HG03558 (cell line): ENCODE data around the gene NR3C1.

Experiments used
- ATAC-seq: cut with Tn5 transposase; IDR thresholded peaks from one replicate; pipeline ENCODE4 v1.9.1; 2021; ENCODE audit warnings: moderate number of reproducible peaks; ENCODE audit not compliant: unreplicated experiment; ENCODE audit errors: extremely low read depth

NR3C1 gene

GRCh38 chr5:143245929-143246561 is 157.4 kb downstream of the NR3C1 start:
- ATAC-seq = no peak

GRCh38 chr5:143244990-143245389 is 158.5 kb downstream of the NR3C1 start:
- no peak for ATAC-seq

GRCh38 chr5:143244000-143244736 is 159.3 kb downstream of the NR3C1 start:
- no peak for ATAC-seq

- ATAC-seq = no peak
Measured at GRCh38 chr5:143243103-143243502, 160.4 kb downstream of the NR3C1 start.

- ATAC-seq = no peak
Measured at GRCh38 chr5:143241892-143242291, 161.6 kb downstream of the NR3C1 start.

GRCh38 chr5:143239882-143240518 is 163.5 kb downstream of the NR3C1 start:
- no peak for ATAC-seq

- no peak for ATAC-seq
Measured at GRCh38 chr5:143238620-143239019, 164.9 kb downstream of the NR3C1 start.

GRCh38 chr5:143237664-143238063 is 165.8 kb downstream of the NR3C1 start:
- ATAC-seq = no peak

- ATAC-seq = no peak
Measured at GRCh38 chr5:143236682-143237081, 166.8 kb downstream of the NR3C1 start.

GRCh38 chr5:143235423-143235822 is 168.1 kb downstream of the NR3C1 start:
- no peak for ATAC-seq

GRCh38 chr5:143234162-143234842 is 169.2 kb downstream of the NR3C1 start:
- no peak for ATAC-seq

- ATAC-seq = no peak
Measured at GRCh38 chr5:143233031-143233430, 170.5 kb downstream of the NR3C1 start.

- peak; percentile 15 for ATAC-seq
Measured at GRCh38 chr5:143231973-143232812, 171.3 kb downstream of the NR3C1 start.

GRCh38 chr5:143231416-143231815 is 172.1 kb downstream of the NR3C1 start:
- no peak for ATAC-seq

- no peak for ATAC-seq
Measured at GRCh38 chr5:143230676-143230996, 172.8 kb downstream of the NR3C1 start.

GRCh38 chr5:143229896-143230675 is 173.4 kb downstream of the NR3C1 start:
- ATAC-seq = peak; percentile 84

- peak; percentile 14 for ATAC-seq
Measured at GRCh38 chr5:143229426-143229895, 174.0 kb downstream of the NR3C1 start.

GRCh38 chr5:143228597-143229293 is 174.7 kb downstream of the NR3C1 start:
- no peak for ATAC-seq
